IMR-90 (cell line): Measurements from ENCODE around the gene EEIG2. TPM values are rescaled to one million over a fixed set of nuclear protein-coding genes. Genes with fewer than 3 reads are reported as not detected.

ENCODE experiments used
- ATAC-seq: fragments of 200-7000 bp; cut with Tn5 transposase; 2 replicates; pipeline ENCODE4 v1.9.1; 2020; ENCODE audit warnings: low read depth, mild to moderate bottlenecking, moderate library complexity
- BruUV-seq: library from RNA; stranded (reverse); fragments of 400-500 nt; replicated peaks from 2 replicates; lab custom pipeline; 2021; lab: Mats Ljungman, UMichigan
- CTCF ChIA-PET: fragments of 300-600 bp; formaldehyde crosslinking; extraction: SDS; loops from one replicate; lab custom pipeline; 2021; ENCODE audit warnings: antibody characterized with exemption; lab: Yijun Ruan, JAX
- POLR2A ChIA-PET: fragments of 300-600 bp; sonication (Branson Sonifier 250); formaldehyde crosslinking; loops from one replicate; lab custom pipeline; 2022; ENCODE audit warnings: antibody characterized with exemption; ENCODE audit not compliant: unreplicated experiment; lab: Charles Lee
- DNase-seq: peaks from one replicate; pipeline ENCODE4 v3.0.0; 2013
- H2AFZ ChIP-seq: replicated peaks from 2 replicates; pipeline ENCODE3; 2013; ENCODE audit warnings: low read length, mild to moderate bottlenecking; ENCODE audit not compliant: poor library complexity
- H2AK5ac ChIP-seq: 2 replicates; pipeline ENCODE4 v1.6.1; 2013; ENCODE audit warnings: low read depth, low read length, inconsistent platforms
- H2AK9ac ChIP-seq: replicated peaks from 2 replicates; pipeline ENCODE3; 2013; ENCODE audit warnings: mild to moderate bottlenecking, low read depth, low read length, moderate library complexity; ENCODE audit not compliant: poor library complexity
- H2BK120ac ChIP-seq: 2 replicates; pipeline ENCODE4 v1.6.1; 2013; ENCODE audit warnings: low read depth, low read length, inconsistent platforms
- H2BK15ac ChIP-seq: 3 replicates; pipeline ENCODE4 v1.6.1; 2013; ENCODE audit warnings: low read depth, low read length, inconsistent platforms
- H2BK20ac ChIP-seq: 2 replicates; pipeline ENCODE4 v1.6.1; 2013; ENCODE audit warnings: low read depth, mild to moderate bottlenecking, inconsistent platforms, low read length, moderate library complexity
- H2BK5ac ChIP-seq: 2 replicates; pipeline ENCODE4 v1.6.1; 2013; ENCODE audit warnings: mild to moderate bottlenecking, low read depth, low read length, inconsistent platforms; ENCODE audit not compliant: poor library complexity, severe bottlenecking
- H3K14ac ChIP-seq: replicated peaks from 2 replicates; pipeline ENCODE4 v1.6.1; 2013; ENCODE audit warnings: low read depth, low read length, inconsistent platforms
- H3K18ac ChIP-seq: 2 replicates; pipeline ENCODE4 v1.6.1; 2013; ENCODE audit warnings: low read depth, low read length, control low read depth
- H3K23ac ChIP-seq: 2 replicates; pipeline ENCODE4 v1.6.1; 2013; ENCODE audit warnings: low read depth, low read length, inconsistent platforms
- H3K27ac ChIP-seq: 2 replicates; pipeline ENCODE4 v1.5.1; 2013; ENCODE audit warnings: mild to moderate bottlenecking, control low read depth, low read length; ENCODE audit not compliant: insufficient read depth
- H3K27me3 ChIP-seq: 2 replicates; pipeline ENCODE4 v1.6.1; 2013; ENCODE audit warnings: low read length; ENCODE audit not compliant: control insufficient read depth, insufficient read depth
- H3K36me3 ChIP-seq: 2 replicates; pipeline ENCODE4 v1.6.1; 2013; ENCODE audit warnings: low read length, mixed read lengths; ENCODE audit not compliant: control insufficient read depth, insufficient read depth
- H3K4ac ChIP-seq: 2 replicates; pipeline ENCODE4 v1.6.1; 2013; ENCODE audit warnings: low read depth, low read length, inconsistent platforms
- H3K4me1 ChIP-seq: 2 replicates; pipeline ENCODE4 v1.6.1; 2013; ENCODE audit warnings: low read length, mixed read lengths; ENCODE audit not compliant: control insufficient read depth, insufficient read depth
- H3K4me2 ChIP-seq: 2 replicates; pipeline ENCODE4 v1.6.1; 2013; ENCODE audit warnings: low read depth, mild to moderate bottlenecking, control low read depth, low read length, moderate library complexity
- H3K4me3 ChIP-seq: 2 replicates; pipeline ENCODE4 v1.5.1; 2013; ENCODE audit warnings: low read depth, mild to moderate bottlenecking, control low read depth, low read length, moderate library complexity; ENCODE audit not compliant: insufficient read depth
- H3K56ac ChIP-seq: 2 replicates; pipeline ENCODE4 v1.6.1; 2013; ENCODE audit warnings: low read length, inconsistent platforms; ENCODE audit not compliant: insufficient read depth; ENCODE audit errors: extremely low read depth
- H3K79me1 ChIP-seq, 2 experiments: 2 replicates each; pipeline ENCODE4 v1.6.1; 2013; ENCODE audit warnings: low read length in 2 of 2, inconsistent platforms in 1 of 2, low read depth in 1 of 2
- H3K9ac ChIP-seq: 2 replicates; pipeline ENCODE4 v1.6.1; 2013; ENCODE audit warnings: low read depth, low read length, control low read depth
- H3K9me1 ChIP-seq: 2 replicates; pipeline ENCODE4 v1.6.1; 2013; ENCODE audit warnings: low read length, inconsistent platforms; ENCODE audit not compliant: insufficient read depth
- H3K9me3 ChIP-seq: 2 replicates; pipeline ENCODE4 v1.6.1; 2013; ENCODE audit warnings: low read length; ENCODE audit not compliant: control insufficient read depth, insufficient read depth
- H4K20me1 ChIP-seq: 2 replicates; pipeline ENCODE4 v1.6.1; 2013; ENCODE audit warnings: low read length, inconsistent platforms; ENCODE audit not compliant: insufficient read depth
- H4K5ac ChIP-seq: 2 replicates; pipeline ENCODE4 v1.6.1; 2013; ENCODE audit warnings: mild to moderate bottlenecking, low read depth, low read length, control low read depth
- H4K8ac ChIP-seq, 2 experiments: 2 replicates each; pipeline ENCODE4 v1.6.1; 2013; ENCODE audit warnings: low read depth in 2 of 2, low read length in 2 of 2, control low read depth in 1 of 2, inconsistent platforms in 1 of 2
- H4K91ac ChIP-seq: 2 replicates; pipeline ENCODE4 v1.6.1; 2013; ENCODE audit warnings: low read depth, low read length, inconsistent platforms; ENCODE audit not compliant: insufficient read depth
- BHLHE40 ChIP-seq: fragments of 150-350 bp; IDR thresholded peaks from 2 replicates; pipeline ENCODE4 v1.6.1; 2016; ENCODE audit warnings: mild to moderate bottlenecking, low read depth, low read length
- CEBPB ChIP-seq: IDR thresholded peaks from 2 replicates; pipeline ENCODE4 v1.6.1; 2012; ENCODE audit warnings: low read depth, low read length, improper control_type of control experiment
- CTCF ChIP-seq: conservative IDR thresholded peaks from 2 replicates; pipeline ENCODE4 v1.5.1; 2012; ENCODE audit warnings: mild to moderate bottlenecking, low read depth, low read length, improper control_type of control experiment
- ELK1 ChIP-seq: fragments of 150-350 bp; IDR thresholded peaks from 2 replicates; pipeline ENCODE4 v1.6.1; 2016; ENCODE audit warnings: low read depth, mild to moderate bottlenecking, low read length, moderate library complexity, borderline replicate concordance
- FOS ChIP-seq: fragments of 150-350 bp; IDR thresholded peaks from 2 replicates; pipeline ENCODE4 v1.6.1; 2016; ENCODE audit warnings: low read depth, low read length
- MAFK ChIP-seq: IDR thresholded peaks from 2 replicates; pipeline ENCODE4 v1.6.1; 2012; ENCODE audit warnings: low read depth, low read length, improper control_type of control experiment
- MAZ ChIP-seq: IDR thresholded peaks from 2 replicates; pipeline ENCODE4 v1.6.1; 2012; ENCODE audit warnings: low read depth, mild to moderate bottlenecking, low read length, improper control_type of control experiment, moderate library complexity, borderline replicate concordance
- MXI1 ChIP-seq: IDR thresholded peaks from 2 replicates; pipeline ENCODE4 v1.6.1; 2012; ENCODE audit warnings: low read depth, mild to moderate bottlenecking, low read length, moderate library complexity, borderline replicate concordance
- NFE2L2 ChIP-seq: fragments of 150-350 bp; IDR thresholded peaks from 2 replicates; pipeline ENCODE4 v1.6.1; 2016; ENCODE audit warnings: low read depth, mild to moderate bottlenecking, low read length
- RCOR1 ChIP-seq: IDR thresholded peaks from 2 replicates; pipeline ENCODE4 v1.6.1; 2012; ENCODE audit warnings: mild to moderate bottlenecking, low read length, improper control_type of control experiment; ENCODE audit not compliant: insufficient replicate concordance
- USF2 ChIP-seq: fragments of 150-350 bp; IDR thresholded peaks from 2 replicates; pipeline ENCODE4 v1.6.1; 2017; ENCODE audit warnings: mild to moderate bottlenecking, antibody characterized with exemption, low read length, low read depth
- dilution Hi-C: fragments of 300-500 bp; cut with HindIII; formaldehyde crosslinking; loops from one replicate; pipeline ENCODE4 v1.14.3; 2018; ENCODE audit warnings: low sequenced_read_pairs; ENCODE audit not compliant: unreplicated experiment
- in situ Hi-C: fragments of 300-500 bp; cut with MboI; formaldehyde crosslinking; loops from 3 replicates; pipeline ENCODE4 v1.14.3; 2019; ENCODE audit warnings: low sequenced_read_pairs, inconsistent platforms, mixed read lengths
- intact Hi-C: fragments of 100-400 bp; cut with micrococcal nuclease; formaldehyde crosslinking; loops from 2 replicates; pipeline ENCODE4 v1.10.0; 2022
- polyA plus RNA-seq, 3 experiments: library from polyadenylated mRNA; depleted of rRNA; stranded (reverse); fragments of >200 nt; gene quantifications; 2 replicates each; pipeline ENCODE4 v1.2.3, GENCODE V29; 2012; ENCODE audit warnings: low replicate concordance in 1 of 3
- total RNA-seq: library from RNA; depleted of rRNA; stranded (reverse); fragments of >200 nt; gene quantifications from 2 replicates; pipeline ENCODE4 v1.2.3, GENCODE V29; 2012

The EEIG2 gene
- total and polyA plus RNA-seq, 2 of the 4 experiments (the other 2 are of a cell fraction): 1.7 to 4.8 TPM

- H4K91ac ChIP-seq: no peak overlapping the region
- no peaks in the 10 kb centered on the region for H4K20me1 ChIP-seq
- H2BK5ac ChIP-seq: no peak overlapping the region
- no peaks in the 10 kb centered on the region for H3K9me3 ChIP-seq
- CTCF ChIA-PET: no interaction called here
- no peaks in the 10 kb centered on the region for H3K36me3 ChIP-seq
- ATAC-seq (no peak), DNase-seq (no peak)
- no peak for TF ChIP-seq CTCF
- no peak for TF ChIP-seq USF2
- TF ChIP-seq MAZ: no peak
- TF ChIP-seq ELK1: no peak
- TF ChIP-seq BHLHE40: no peak
- no peak for TF ChIP-seq MAFK
- TF ChIP-seq RCOR1: no peak
- no peak for TF ChIP-seq MXI1
- no peak for TF ChIP-seq FOS
- TF ChIP-seq CEBPB: no peak
- TF ChIP-seq NFE2L2: no peak
- no TSS peak for BruUV-seq
- H4K5ac ChIP-seq: no peak overlapping the region
- no peaks in the 10 kb centered on the region for H3K9me1 ChIP-seq
- no peak overlapping the region for H2BK20ac ChIP-seq
- no peak overlapping the region for H3K56ac ChIP-seq
- no peak overlapping the region for H2BK120ac ChIP-seq
- H3K23ac ChIP-seq: no peak overlapping the region
- no peak overlapping the region for H2BK15ac ChIP-seq
- no peak overlapping the region for H3K4ac ChIP-seq
- H2AK5ac ChIP-seq: no peak overlapping the region
- dilution Hi-C loops: no loop called here
- no peak overlapping the region for H3K18ac ChIP-seq
- H2AFZ ChIP-seq: no peak overlapping the region
- no peak overlapping the region for H3K4me2 ChIP-seq
- no peak overlapping the region for H3K14ac ChIP-seq
- POLR2A ChIA-PET: no interaction called here
- no peak overlapping the region for H2AK9ac ChIP-seq
- no peaks in the 10 kb centered on the region for H3K27me3 ChIP-seq
- H3K9ac ChIP-seq: no peak overlapping the region
- no peak overlapping the region for H3K4me3 ChIP-seq
- H3K4me1 ChIP-seq: no peaks in the 10 kb centered on the region
- in situ Hi-C loops: no loop called here
- H3K27ac ChIP-seq: no peak overlapping the region
- intact Hi-C loops: no loop called here
- peaks cover 11 to 21% of the 10 kb centered on the region in 2 experiments; a peak in 3 of 4 replicates for H3K79me1 ChIP-seq
- H4K8ac ChIP-seq: no peak overlapping the region
These were observed 14.1 kb downstream of the EEIG2 start for GRCh38 chr1:108574008-108574407.
